Measurements from ENCODE around the gene FXYD6. TPM values are rescaled to one million over a fixed set of nuclear protein-coding genes. Genes with fewer than 3 reads are reported as not detected.
A peak's percentile ranks its signal among the peaks of the same experiment; 100 is the strongest.

Gene FXYD6
- total RNA-seq, 1 donor from 2014 or later, result 0.99 TPM

DNA sequence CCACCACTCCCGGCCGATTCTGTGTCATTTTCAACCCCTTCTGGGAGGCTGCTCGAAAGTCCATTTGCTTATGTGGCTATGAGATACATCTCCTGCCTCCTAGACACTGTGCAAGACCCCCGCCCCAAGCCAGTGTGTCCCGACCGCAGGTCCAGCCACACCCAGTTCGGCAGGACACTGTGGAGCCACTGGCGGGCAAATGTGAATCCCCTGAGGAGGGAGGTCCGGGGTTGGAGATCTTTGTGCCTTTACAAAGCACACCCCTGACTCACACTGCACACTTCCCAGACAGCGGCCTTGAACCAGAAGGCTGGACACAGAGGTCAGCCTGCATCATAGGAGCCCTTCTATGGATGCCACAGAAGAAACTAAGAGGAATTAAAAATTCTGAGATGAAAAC lies 17.4 kb downstream of the FXYD6 start:
- Mint-ChIP-seq H3K27ac (ENCODE audit: unreplicated experiment) (no peak overlapping the region), H3K4me3 (ENCODE audit: unreplicated experiment) (no peak overlapping the region), H3K9me3 (ENCODE audit: unreplicated experiment) (no peaks in the 10 kb centered on the region), H3K4me1 (ENCODE audit: unreplicated experiment) (peaks cover 5% of the 10 kb centered on the region), H3K36me3 (ENCODE audit: unreplicated experiment) (no peaks in the 10 kb centered on the region), H3K27me3 (ENCODE audit: unreplicated experiment) (peaks cover 6% of the 10 kb centered on the region)
- DNase-seq (ENCODE audit: extremely low spot score, unreplicated experiment), result peak; percentile 64
- TF ChIP-seq, protein P1, sequence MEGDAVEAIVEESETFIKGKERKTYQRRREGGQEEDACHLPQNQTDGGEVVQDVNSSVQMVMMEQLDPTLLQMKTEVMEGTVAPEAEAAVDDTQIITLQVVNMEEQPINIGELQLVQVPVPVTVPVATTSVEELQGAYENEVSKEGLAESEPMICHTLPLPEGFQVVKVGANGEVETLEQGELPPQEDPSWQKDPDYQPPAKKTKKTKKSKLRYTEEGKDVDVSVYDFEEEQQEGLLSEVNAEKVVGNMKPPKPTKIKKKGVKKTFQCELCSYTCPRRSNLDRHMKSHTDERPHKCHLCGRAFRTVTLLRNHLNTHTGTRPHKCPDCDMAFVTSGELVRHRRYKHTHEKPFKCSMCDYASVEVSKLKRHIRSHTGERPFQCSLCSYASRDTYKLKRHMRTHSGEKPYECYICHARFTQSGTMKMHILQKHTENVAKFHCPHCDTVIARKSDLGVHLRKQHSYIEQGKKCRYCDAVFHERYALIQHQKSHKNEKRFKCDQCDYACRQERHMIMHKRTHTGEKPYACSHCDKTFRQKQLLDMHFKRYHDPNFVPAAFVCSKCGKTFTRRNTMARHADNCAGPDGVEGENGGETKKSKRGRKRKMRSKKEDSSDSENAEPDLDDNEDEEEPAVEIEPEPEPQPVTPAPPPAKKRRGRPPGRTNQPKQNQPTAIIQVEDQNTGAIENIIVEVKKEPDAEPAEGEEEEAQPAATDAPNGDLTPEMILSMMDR (IDR thresholded peaks at IDR 0.05), result no peak

DNA sequence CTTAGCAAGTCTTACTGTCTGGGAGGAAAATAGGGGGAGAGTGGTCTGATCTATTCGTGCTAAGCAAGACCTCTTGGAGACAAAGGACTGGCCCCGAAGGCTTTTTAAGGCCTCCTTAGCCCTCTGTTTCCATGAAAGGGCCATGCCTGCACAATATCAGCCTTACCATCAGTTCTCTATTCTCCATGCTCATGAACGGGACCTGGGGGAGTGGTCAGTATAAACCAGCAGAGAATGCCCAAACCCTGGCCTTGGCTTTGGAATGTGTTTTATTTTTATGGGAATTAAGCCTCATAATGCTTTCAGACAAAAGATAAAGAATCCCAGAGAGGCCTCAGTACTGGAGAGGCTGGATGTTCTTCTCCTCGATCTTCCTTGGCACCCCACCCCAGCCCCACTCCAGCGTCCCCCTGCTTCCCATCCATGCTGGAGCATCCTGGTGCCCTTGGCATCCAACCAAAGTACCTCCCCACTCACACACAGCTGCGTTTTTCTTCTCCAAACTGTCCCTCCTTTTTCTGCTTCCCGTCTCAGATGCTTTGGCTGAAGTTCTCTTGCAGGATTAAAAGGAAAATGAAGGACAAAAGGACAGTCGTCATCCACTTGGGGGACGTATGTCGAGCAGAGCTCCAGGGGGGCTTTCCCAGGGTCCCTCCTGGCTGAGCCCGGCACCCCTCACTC lies 18.6 kb downstream of the FXYD6 start:
- H3K4me1 Mint-ChIP-seq (ENCODE audit: unreplicated experiment), result peaks cover 5% of the 10 kb centered on the region
- TF ChIP-seq, protein P1 (IDR thresholded peaks at IDR 0.05), result no peak

DNA sequence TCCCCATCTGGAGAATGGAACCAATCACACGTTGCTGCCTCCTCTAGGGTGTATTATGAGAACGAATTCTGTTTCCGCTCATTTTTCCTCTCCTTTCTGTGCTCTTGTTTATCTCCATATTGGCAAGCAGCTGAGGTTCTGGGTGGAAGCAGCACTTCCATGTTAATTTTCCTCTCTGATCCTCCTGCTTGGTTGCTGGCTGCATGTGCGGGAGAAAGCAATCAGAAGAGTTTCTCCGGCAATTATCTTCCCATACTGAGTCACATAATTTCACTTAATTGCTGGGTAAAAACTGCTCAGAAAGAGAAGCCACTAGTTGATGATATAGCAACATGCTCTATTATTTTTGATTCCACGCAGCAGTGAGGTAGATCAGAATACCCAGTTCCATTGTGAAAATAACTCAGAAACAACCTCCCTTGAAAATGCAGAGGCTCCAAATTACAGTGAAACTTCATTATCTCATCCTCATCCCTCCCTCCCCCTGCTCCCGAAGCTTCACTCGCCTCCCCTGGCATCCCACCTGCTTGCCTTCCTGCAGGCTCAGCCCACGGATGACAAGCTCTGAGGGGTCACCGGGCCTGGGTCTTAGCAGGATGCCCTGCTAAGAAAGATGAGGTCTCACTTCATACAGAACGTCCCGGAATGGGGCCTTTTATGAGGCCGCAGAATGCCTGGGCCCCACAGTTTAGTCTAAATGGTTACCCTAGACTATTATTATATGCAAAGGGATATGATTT lies 20.4 kb downstream of the FXYD6 start:
- no peak overlapping the region for H3K27ac Mint-ChIP-seq (ENCODE audit: unreplicated experiment)
- peaks cover 8% of the 10 kb centered on the region for H3K9me3 Mint-ChIP-seq (ENCODE audit: unreplicated experiment)
- H3K4me3 Mint-ChIP-seq (ENCODE audit: unreplicated experiment), result no peak overlapping the region
- H3K4me1 Mint-ChIP-seq (ENCODE audit: unreplicated experiment), result no peaks in the 10 kb centered on the region
- peak; percentile 77 for DNase-seq (ENCODE audit: extremely low spot score, unreplicated experiment)
- H3K36me3 Mint-ChIP-seq (ENCODE audit: unreplicated experiment), result no peaks in the 10 kb centered on the region
- TF ChIP-seq, protein P1 (IDR thresholded peaks at IDR 0.05), result no peak
- H3K27me3 Mint-ChIP-seq (ENCODE audit: unreplicated experiment), result peaks cover 9% of the 10 kb centered on the region

More for the DNA sequence above, 18.6 kb downstream of the FXYD6 start:
- Mint-ChIP-seq H3K27me3 (ENCODE audit: unreplicated experiment) (peaks cover 3% of the 10 kb centered on the region), H3K4me3 (ENCODE audit: unreplicated experiment) (no peak overlapping the region), H3K27ac (ENCODE audit: unreplicated experiment) (no peak overlapping the region), H3K9me3 (ENCODE audit: unreplicated experiment) (peaks cover 2% of the 10 kb centered on the region), H3K36me3 (ENCODE audit: unreplicated experiment) (no peaks in the 10 kb centered on the region)
- no peak for DNase-seq (ENCODE audit: extremely low spot score, unreplicated experiment)

DNA sequence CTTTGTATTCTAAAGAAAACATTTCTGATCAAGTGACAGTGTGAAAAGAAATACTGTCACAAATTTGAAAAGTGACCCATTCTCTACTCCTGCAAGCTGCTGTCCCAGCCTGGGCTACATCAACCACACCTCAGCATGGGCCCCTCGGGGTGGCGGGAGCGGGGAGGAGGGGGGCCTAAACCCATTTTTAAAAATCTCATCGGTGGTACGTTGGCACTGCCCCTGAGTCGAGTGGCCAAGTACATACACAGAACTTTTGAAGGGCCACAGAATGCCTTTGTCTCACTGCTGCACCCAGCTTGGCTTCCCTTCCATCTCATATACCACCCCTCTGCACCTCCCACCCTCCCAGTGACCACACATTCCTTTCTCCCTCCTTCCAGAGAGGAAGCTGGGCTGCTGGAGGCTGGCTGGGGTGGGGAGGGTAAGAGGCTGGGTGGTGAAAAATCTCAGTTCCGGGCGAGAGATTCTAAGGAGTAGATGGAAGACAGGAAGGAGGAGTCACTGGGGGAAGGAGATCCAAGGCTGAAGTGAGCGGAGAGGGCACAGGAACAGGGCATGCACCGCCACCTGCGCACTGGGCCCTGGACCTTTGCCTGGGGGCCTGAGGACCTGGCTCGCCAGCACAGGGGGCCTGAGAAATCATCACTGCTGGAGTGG lies 21.1 kb downstream of the FXYD6 start:
- TF ChIP-seq, protein P1 (IDR thresholded peaks at IDR 0.05), result no peak
- H3K27me3 Mint-ChIP-seq (ENCODE audit: unreplicated experiment), result peaks cover 10% of the 10 kb centered on the region

DNA sequence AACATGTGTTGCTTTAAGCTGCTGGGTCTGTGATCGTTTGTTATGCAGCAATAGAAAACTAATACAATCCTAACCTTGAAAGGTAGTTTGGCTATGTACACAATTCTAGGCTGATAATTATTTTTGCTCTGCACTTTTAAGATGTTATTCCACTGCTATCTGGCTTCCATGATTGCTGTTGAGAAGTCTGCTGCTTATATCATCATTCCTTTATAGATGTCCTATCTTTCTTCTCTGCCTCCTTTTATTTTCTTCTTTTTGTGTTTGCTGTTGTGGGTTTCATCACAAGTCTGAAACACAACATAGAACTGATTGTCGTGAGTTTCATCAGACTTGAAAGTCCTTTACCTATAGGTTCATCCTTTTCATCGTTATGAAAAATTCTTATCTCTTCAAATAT lies 24.1 kb downstream of the FXYD6 start:
- H3K27ac Mint-ChIP-seq (ENCODE audit: unreplicated experiment), result no peak overlapping the region
- no peaks in the 10 kb centered on the region for H3K4me1 Mint-ChIP-seq (ENCODE audit: unreplicated experiment)
- H3K27me3 Mint-ChIP-seq (ENCODE audit: unreplicated experiment), result peaks cover 15% of the 10 kb centered on the region
- H3K4me3 Mint-ChIP-seq (ENCODE audit: unreplicated experiment), result no peak overlapping the region
- peaks cover 8% of the 10 kb centered on the region for H3K9me3 Mint-ChIP-seq (ENCODE audit: unreplicated experiment)
- TF ChIP-seq, protein P1 (IDR thresholded peaks at IDR 0.05), result no peak
- no peaks in the 10 kb centered on the region for H3K36me3 Mint-ChIP-seq (ENCODE audit: unreplicated experiment)
- no peak for DNase-seq (ENCODE audit: extremely low spot score, unreplicated experiment)

More for the DNA sequence above, 21.1 kb downstream of the FXYD6 start:
- H3K9me3 Mint-ChIP-seq (ENCODE audit: unreplicated experiment), result peaks cover 8% of the 10 kb centered on the region
- no peak overlapping the region for H3K4me3 Mint-ChIP-seq (ENCODE audit: unreplicated experiment)
- no peaks in the 10 kb centered on the region for H3K4me1 Mint-ChIP-seq (ENCODE audit: unreplicated experiment)
- no peak overlapping the region for H3K27ac Mint-ChIP-seq (ENCODE audit: unreplicated experiment)
- H3K36me3 Mint-ChIP-seq (ENCODE audit: unreplicated experiment), result no peaks in the 10 kb centered on the region
- no peak for DNase-seq (ENCODE audit: extremely low spot score, unreplicated experiment)
